ENCODE data around the gene HS1BP3.

- TF ChIP-seq CTCF (IDR thresholded peaks at IDR 0.05; ENCODE audit: low read depth, low read length) (no peak), MYC (IDR thresholded peaks at IDR 0.05; ENCODE audit: low read depth, low read length) (no peak), POLR2A (IDR thresholded peaks at IDR 0.05; ENCODE audit: extremely low read depth, insufficient read length) (no peak)
These were observed 17.9 kb downstream of the HS1BP3 start for GRCh38 chr2:20633001-20633400.

Measured in NB4 (cell line).